ENCODE data around the gene TMEM187.
"Not testable (repeated sequence)": the region's sequence is repeated elsewhere in the genome, so short reads cannot be mapped to it uniquely, and the experiment has no call there.

Gene TMEM187

GRCh38 chrX:153971450-153972367 lies 845 bp upstream of the TMEM187 start, which contains the start of gene HCFC1:
Gene HCFC1, minus strand, starts transcription at chrX:153971818. Its CDS starts 978 bp downstream, at chrX:153970840.
- DNase-seq (ENCODE audit: low read depth), result no peak

DNA sequence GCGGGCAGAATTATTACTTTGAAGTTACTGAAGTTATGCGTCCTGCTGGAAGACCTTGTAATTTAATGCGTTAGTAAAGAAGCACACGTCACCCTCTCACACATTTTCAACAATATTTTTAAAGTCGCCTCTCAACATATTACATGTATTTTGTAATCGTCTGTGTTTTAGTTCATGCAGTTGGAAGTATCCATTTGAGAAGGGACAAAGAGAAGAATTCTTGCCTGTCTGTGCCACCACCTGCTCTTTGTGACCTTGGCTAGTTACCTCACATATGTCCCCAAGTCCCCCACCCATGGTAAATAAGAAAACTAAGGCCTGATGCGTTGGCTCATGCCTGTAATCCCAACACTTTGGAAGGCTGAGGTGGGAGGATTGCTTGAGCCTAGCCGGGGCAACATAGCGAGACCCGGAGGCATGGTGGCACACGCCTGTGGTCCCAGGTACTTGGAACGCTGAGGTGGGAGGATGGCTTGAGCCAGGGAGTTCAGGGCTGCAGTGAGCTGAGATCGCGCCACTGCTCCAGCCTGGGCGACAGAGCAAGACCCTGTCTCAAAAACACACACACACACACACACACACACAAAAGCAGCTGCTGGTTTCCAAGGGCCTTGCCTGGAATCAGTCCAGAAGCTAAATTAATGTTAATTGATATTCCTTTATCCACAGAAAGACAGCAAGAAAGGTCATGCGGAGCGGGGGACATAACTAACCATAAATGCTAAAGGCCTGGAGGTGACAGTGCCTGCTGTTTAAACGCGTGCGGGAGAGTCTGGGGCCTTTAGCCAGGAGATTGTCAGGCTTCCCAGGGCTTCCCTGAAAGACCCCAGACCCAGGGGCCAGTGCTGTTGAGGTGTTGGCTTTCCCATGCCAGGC lies 811 bp downstream of the TMEM187 start:
- no peak for DNase-seq (ENCODE audit: low read depth)

- no peak for DNase-seq (ENCODE audit: low read depth)
These were observed 1.6 kb downstream of the TMEM187 start for GRCh38 chrX:153974003-153974725.

DNA sequence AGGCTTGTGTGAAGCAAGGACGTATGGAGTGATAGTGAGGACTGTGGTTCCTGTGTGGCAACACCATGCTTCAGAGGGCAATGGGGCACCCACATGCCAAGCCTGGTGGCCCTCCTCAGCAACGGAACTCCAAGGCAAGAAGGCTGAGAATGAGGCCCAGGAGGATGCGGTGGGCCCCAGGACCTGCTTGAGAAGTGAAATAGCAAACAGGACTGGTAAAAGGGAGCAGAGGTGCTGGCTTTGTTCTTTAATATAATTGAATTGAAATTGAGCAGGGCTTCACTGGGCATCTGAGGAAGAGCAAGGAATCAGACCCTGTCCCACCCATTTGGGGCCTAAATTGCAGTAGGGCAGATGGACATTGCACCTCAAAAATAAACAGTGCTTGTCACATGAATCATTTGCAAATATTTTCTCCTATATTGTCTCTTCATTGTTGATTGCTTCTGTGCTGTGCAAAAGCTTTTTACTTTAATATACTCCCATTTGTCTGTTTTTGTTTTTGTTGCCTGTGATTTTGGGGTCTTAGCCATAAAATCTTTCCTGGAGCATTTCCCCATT lies 2.3 kb downstream of the TMEM187 start:
- no peak for DNase-seq (ENCODE audit: low read depth)

GRCh38 chrX:153980394-153980793 lies 7.8 kb downstream of the TMEM187 start:
- DNase-seq (ENCODE audit: low read depth), result not testable (repeated sequence)

- no peak for DNase-seq (ENCODE audit: low read depth)
These were observed 8.7 kb downstream of the TMEM187 start for GRCh38 chrX:153981231-153981630.

- no peak for DNase-seq (ENCODE audit: low read depth)
These were observed 9.4 kb downstream of the TMEM187 start for GRCh38 chrX:153981771-153982533.

- no peak for DNase-seq (ENCODE audit: low read depth)
These were observed 10.8 kb downstream of the TMEM187 start for GRCh38 chrX:153983321-153983801.

DNA sequence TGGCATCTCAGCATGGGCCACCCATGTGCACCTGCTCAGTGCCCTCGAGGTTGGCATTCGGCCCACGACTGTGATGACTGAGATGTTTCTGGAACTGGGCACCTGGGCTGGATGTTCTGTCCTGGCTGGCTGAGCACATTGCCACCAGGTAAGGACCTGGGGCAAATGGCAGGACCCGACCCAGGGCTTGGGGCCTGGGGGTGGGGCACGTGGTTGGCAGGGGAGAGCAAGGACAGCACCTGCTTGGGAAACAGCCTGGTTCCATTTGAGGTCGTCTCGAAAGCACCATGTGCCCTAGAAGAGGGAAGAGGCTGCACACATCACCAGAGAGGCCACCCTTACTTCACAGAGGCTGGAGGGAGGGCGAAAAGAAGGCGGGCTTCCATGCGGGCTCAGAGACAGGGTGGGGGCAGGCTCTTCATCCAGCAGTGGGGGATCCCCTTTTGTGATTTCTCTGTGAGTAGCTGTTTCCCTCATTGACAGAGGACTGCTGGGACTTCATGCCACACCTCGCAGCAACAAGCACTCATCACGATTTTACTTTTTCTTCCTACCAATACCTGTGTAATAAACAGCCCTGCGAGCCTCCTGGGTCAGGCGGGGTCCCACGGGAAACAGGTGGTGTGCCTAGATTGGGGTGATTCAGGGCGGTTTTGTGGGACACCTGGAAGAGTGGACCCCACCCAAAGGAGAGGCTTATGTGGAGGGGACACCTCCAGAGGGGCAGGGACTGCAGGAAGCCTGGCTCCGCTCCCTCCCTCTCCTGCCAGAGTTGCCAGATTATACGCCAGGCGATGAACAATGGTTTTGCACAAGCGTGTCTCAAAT lies 12.0 kb downstream of the TMEM187 start:
- DNase-seq (ENCODE audit: low read depth), result no peak

DNA sequence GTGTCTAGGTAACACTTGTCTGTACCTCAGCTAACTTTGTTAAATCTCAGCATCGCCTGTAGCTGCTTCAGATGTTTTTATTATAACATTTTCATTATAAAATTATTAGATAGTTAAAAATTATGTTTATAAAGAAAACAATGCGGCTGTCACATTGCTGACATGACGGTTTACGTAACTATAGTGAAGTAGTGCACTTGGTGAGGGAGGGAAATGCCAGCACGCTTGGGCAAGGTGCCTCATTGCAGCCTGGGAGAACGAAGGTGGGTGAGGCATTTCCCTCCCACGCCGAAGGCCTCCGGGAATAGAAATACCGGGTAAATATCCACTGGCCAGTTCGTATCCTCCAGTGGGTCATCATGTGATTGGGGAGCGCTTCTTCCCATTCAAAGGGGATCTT lies 15.9 kb downstream of the TMEM187 start:
- no peak for DNase-seq (ENCODE audit: low read depth)

GRCh38 chrX:153989973-153990655 lies 17.6 kb downstream of the TMEM187 start:
- no peak for DNase-seq (ENCODE audit: low read depth)

- DNase-seq (ENCODE audit: low read depth), result no peak
These were observed 18.5 kb downstream of the TMEM187 start for GRCh38 chrX:153991013-153991580.

DNA sequence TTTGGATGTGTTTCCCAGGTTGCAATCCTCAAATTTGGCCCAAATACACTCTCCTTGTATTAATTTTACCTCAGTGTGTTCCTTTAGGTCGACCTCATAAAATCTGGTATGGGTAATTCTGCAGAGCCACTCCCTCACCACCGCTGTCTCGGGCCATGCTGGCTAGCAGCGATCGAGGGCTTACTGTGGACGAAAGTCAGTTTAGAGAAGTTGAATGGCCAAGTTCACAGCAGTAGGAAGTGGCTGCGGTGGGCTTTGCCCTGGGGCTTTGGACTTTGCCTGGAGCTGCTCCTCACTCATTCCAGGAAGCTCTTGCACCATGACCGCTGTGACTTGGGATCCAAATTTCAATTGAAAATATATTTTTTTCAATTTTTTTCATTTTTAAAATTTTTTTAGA lies 19.6 kb downstream of the TMEM187 start:
- no peak for DNase-seq (ENCODE audit: low read depth)

GRCh38 chrX:153993079-153993478 lies 20.5 kb downstream of the TMEM187 start:
- DNase-seq (ENCODE audit: low read depth), result no peak

DNA sequence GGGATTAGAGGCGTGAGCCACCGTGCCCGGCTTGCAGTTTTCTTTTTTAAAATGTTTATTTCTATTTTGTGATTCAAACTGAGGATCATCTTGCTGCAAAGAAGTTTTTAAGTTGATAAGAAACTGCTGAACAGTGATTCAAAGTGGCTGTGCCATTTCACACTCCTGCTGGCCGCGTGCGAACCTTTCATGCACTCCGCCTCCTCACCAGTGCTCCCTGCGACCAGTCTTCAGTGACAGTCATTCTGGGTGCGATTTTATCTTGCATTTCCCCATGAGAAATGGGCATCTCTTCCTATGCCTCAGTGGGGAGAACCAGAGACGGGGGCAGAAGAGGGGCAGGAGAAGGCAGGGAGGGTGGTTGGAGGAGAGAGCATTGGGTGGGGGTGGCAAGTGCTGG lies 21.4 kb downstream of the TMEM187 start:
- no peak for DNase-seq (ENCODE audit: low read depth)

GRCh38 chrX:153994398-153994797 lies 21.8 kb downstream of the TMEM187 start:
- not testable (repeated sequence) for DNase-seq (ENCODE audit: low read depth)

DNA sequence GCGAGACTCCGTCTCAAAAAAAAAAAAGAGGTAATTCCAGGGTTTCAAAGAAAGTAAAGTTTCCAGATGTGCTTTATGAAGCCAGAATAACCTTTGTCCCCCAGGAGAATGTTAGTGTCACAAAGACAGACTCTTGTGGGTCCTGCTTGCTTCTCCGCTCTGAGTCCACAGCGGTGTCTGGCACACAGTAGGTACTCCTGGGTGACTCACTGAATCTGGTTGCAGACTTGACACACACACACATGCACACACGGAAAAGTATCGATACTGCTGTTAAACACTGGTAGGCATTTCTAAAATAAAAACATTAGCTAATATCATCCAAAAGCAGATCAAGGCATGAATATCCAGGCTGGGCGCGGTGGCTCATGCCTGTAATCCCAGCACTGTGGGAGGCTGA lies 22.9 kb downstream of the TMEM187 start:
- no peak for DNase-seq (ENCODE audit: low read depth)

GRCh38 chrX:153999359-154000037 lies 26.9 kb downstream of the TMEM187 start:
- no peak for DNase-seq (ENCODE audit: low read depth)
